ENCODE results near the gene DYNLT4. TPM values are rescaled to one million over a fixed set of nuclear protein-coding genes. Genes with fewer than 3 reads are reported as not detected.
"Not testable (repeated sequence)": the region's sequence is repeated elsewhere in the genome, so short reads cannot be mapped to it uniquely, and the experiment has no call there.

Gene DYNLT4
- total RNA-seq, 2 donors from 2014 or later, result 1.5 TPM; not detected in 1

DNA sequence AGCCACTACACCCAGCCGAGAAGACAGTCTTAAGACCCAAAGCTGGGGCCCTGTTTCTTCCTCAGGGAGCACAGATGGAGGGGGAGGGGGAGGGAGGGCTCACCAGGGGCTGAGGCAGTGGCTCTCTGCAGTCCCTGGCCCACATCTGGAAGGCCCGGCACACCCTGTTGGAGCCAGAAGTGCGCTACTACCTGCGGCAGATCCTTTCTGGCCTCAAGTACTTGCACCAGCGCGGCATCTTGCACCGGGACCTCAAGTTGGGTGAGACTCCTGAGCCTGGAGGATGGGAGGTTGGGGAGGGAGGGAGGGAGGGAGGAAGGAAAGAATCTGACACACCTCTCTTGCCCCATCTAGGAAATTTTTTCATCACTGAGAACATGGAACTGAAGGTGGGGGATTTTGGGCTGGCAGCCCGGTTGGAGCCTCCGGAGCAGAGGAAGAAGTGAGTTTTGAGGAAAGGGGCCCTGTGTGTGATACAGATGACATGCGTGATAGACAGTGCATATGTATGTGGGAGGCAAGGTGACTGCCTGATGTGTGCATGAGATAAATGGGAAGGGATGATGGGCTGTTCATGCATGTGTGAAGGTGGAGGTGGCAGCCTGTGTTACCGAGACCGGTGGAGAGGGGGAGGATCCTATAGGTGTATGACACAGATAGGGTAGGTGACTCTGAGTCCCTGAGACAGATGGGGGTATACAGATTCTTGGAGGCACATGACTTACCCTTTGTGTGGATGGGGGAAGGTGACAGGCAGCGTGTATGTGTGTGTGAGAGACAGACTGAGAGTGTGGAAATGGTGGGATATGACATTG is 5.5 kb downstream of the DYNLT4 start:
- H3K27me3 Mint-ChIP-seq (ENCODE audit: low read depth), result no peaks in the 10 kb centered on the region
- ATAC-seq (replicated peaks in 1 of 2) (peak; percentile 6), DNase-seq (no peak)
- H3K4me3 Mint-ChIP-seq, result peak overlapping the region; percentile 88 to 93
- H3K27ac Mint-ChIP-seq, result peak overlapping the region; percentile 59
- H3K36me3 Mint-ChIP-seq (ENCODE audit: insufficient read depth in 2 of 2), result peaks cover 16 to 28% of the 10 kb centered on the region in 2 donors
- no peaks in the 10 kb centered on the region for H3K9me3 Mint-ChIP-seq
- peaks cover 66% of the 10 kb centered on the region for H3K4me1 Mint-ChIP-seq (ENCODE audit: low read depth)

GRCh38 chr1:44799770-44800584 is 7.2 kb downstream of the DYNLT4 start, which contains the start of gene PLK3:
Gene PLK3, plus strand, starts transcription at chr1:44800377. Its CDS starts 87 bp downstream, at chr1:44800464.
- DNase-seq (peak; percentile 99), ATAC-seq (replicated peaks in 1 of 2) (peak; percentile 80 to 81)
- H3K36me3 Mint-ChIP-seq (ENCODE audit: insufficient read depth in 2 of 2), result peaks cover 13 to 26% of the 10 kb centered on the region in 2 donors
- peaks cover 55% of the 10 kb centered on the region for H3K4me1 Mint-ChIP-seq (ENCODE audit: low read depth)
- no peaks in the 10 kb centered on the region for H3K9me3 Mint-ChIP-seq
- no peaks in the 10 kb centered on the region for H3K27me3 Mint-ChIP-seq (ENCODE audit: low read depth)
- H3K4me3 Mint-ChIP-seq, result peak within 1 kb of the TSS; percentile 93 to 98
- H3K27ac Mint-ChIP-seq, result peak within 1 kb of the TSS; percentile 91

DNA sequence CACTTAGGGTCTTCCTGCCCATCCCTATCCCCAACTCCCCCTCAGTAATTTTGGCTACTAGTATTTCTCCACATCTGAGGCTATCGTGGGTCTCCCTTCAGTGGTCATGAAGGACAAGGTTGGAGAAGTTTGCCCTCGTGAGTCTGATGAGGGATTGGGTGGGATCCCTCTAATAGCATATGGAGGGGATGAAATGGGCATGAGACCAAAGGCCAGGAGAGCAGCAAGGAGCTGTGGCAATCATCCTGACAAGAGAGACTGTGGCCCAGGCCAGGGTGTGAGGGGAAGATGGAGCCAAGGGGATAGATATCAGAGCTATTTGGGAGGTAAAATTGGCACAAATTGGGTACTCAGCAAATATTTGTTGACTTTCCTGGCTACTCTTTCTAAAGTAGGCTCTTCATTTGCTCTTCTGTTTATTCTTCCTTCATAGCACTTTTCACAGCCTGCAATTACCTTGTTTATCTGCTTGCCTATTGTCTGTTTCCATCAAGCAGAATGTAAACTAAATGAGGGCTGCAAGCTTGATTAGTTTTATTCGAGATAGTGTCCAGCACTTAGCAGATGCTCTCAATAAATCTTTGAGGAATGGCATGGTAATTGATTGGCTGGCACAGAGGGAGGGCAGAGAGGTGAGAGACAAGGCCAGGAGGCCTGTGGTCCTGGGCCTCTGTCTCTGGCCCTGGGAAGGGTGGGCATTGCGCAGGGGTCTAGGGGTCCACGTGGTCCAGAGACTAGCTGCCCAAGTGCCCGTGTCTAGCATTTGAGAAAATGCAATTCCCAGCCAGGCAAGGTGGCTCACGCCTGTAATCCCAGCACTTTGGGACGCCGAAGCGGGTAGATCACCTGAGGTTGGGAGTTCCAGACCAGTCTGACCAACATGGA is 8.4 kb downstream of the DYNLT4 start:
- ATAC-seq (replicated peaks in 1 of 2) (no peak), DNase-seq (no peak)
- H3K4me1 Mint-ChIP-seq (ENCODE audit: low read depth), result peaks cover 44% of the 10 kb centered on the region
- no peaks in the 10 kb centered on the region for H3K27me3 Mint-ChIP-seq (ENCODE audit: low read depth)
- peaks cover 13 to 16% of the 10 kb centered on the region in 2 donors for H3K36me3 Mint-ChIP-seq (ENCODE audit: insufficient read depth in 2 of 2)
- peak overlapping the region; percentile 93 to 98 for H3K4me3 Mint-ChIP-seq
- peak overlapping the region; percentile 91 for H3K27ac Mint-ChIP-seq
- H3K9me3 Mint-ChIP-seq, result no peaks in the 10 kb centered on the region

GRCh38 chr1:44797886-44798285 is 9.3 kb downstream of the DYNLT4 start:
- not testable (repeated sequence) for H3K27me3 Mint-ChIP-seq (ENCODE audit: low read depth); H3K27ac Mint-ChIP-seq; H3K4me3 Mint-ChIP-seq; H3K36me3 Mint-ChIP-seq (ENCODE audit: insufficient read depth in 2 of 2); ATAC-seq (replicated peaks in 1 of 2); H3K9me3 Mint-ChIP-seq; DNase-seq
- peaks cover 40% of the 10 kb centered on the region for H3K4me1 Mint-ChIP-seq (ENCODE audit: low read depth)

DNA sequence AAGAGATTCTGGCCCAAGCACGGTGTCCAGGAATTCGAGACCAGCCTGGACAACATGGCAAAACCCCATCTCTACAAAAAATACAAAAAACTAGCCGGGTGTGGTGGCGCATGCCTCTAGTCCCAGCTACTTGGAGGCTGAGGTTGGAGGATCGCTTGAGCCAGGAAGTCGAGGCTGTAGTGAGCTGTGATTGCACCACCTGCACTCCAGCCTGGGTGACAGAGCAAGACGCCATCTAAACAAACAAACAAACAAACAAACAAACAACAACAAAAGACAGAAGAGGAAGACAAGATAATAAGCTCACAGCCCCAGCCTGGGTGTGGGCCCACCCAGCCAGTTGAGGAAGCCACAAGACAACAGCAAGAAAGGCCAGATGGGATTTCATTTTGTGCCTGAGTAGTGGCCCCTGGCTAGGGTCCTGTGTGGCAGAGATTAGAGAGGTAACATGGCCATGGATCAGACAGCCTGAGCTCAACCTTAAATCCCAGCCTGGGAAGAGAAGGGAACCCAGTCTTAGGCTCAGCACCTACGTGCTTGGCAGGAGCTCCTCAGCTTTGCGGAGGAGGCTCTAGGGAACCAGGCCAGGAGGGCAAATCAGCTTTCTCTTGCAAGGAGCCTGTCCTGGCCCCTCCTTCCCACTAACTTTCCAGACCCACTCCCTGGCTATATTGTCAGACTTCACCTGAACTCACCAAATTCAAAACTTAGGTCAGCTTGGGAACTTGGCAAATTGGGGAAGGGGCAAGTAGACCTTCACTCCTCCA is 14.2 kb downstream of the DYNLT4 start:
- Mint-ChIP-seq H3K4me3 (no peak overlapping the region), H3K9me3 (no peaks in the 10 kb centered on the region), H3K27me3 (ENCODE audit: low read depth) (no peaks in the 10 kb centered on the region), H3K27ac (no peak overlapping the region), H3K4me1 (ENCODE audit: low read depth) (peaks cover 5% of the 10 kb centered on the region), H3K36me3 (ENCODE audit: insufficient read depth in 2 of 2) (no peaks in the 10 kb centered on the region)
- DNase-seq (no peak), ATAC-seq (replicated peaks in 1 of 2) (no peak)

GRCh38 chr1:44790968-44791801 is 16.0 kb downstream of the DYNLT4 start:
- Mint-ChIP-seq H3K36me3 (ENCODE audit: insufficient read depth in 2 of 2) (no peaks in the 10 kb centered on the region), H3K4me3 (no peak overlapping the region), H3K9me3 (no peaks in the 10 kb centered on the region), H3K27me3 (ENCODE audit: low read depth) (no peaks in the 10 kb centered on the region), H3K27ac (no peak overlapping the region), H3K4me1 (ENCODE audit: low read depth) (peaks cover 12% of the 10 kb centered on the region)
- no peak for ATAC-seq (replicated peaks in 1 of 2)
- DNase-seq, result no peak

DNA sequence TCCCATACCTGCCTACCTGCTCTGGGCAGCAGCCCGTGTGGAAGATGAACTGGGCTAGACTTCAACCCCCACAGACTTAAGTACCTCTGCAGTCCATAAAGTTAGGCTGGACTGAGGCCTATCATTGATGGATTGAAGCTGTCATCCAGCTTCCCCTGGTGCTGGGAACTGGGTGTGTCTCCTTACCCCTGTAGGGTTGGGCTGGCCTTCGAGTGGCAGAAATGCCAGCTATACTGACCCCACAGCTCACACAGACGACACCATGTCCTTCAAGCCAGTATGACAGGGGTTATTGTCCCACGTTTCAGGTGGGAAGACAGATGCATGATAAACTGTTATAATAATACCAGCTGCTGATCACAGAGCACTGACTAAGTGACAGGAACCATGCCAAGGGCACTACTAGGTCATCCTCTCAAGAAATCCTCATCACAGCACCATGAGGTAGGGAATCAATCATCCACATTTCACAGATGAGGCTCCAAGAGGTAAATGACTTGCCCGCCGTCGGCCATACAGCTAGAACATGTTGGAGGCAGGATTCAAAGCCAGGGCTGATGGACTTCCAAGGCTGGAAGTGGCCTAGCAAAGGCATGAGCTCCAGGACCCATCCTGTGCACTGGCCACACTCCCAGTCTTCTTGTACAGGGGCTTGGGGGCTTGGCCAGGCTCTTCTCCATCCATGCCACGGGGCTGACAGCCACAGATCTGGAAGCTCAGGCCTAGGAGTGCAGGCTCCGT is 18.9 kb downstream of the DYNLT4 start, which contains the start of gene BEST4:
BEST4 (minus strand) TSS at position 51 of the 741 bp plus-strand sequence. CDS start 465 bp downstream, outside the sequence.
- no peak within 1 kb of the TSS for H3K4me3 Mint-ChIP-seq

DNA sequence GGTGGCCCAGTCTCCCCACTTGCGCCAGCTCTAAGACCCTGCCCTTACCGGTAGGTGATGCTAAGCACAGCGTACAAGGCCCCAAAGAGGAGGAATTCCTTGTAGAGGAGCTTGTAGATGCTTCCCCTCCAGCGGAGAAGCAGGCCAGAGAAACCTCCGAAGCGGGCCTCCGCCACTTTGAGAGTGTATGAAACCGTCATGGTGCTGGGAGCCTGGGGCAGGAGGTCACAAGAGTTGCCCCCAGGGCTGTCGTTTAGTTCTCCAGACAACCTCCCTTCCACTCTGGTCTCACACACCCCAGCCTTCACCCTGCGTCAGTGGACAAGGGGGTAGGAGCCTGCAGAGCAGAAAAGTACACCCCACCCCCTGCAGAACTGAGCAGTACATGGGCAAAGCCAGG is 19.6 kb downstream of the DYNLT4 start:
- H3K27me3 Mint-ChIP-seq (ENCODE audit: low read depth), result no peaks in the 10 kb centered on the region

More for the DNA sequence above, 18.9 kb downstream of the DYNLT4 start, which contains the start of gene BEST4:
- H3K36me3 Mint-ChIP-seq (ENCODE audit: insufficient read depth in 2 of 2), result no peaks in the 10 kb centered on the region
- DNase-seq (no peak), ATAC-seq (replicated peaks in 1 of 2) (no peak)
- H3K9me3 Mint-ChIP-seq, result no peaks in the 10 kb centered on the region
- no peaks in the 10 kb centered on the region for H3K27me3 Mint-ChIP-seq (ENCODE audit: low read depth)
- no peak within 1 kb of the TSS for H3K27ac Mint-ChIP-seq
- H3K4me1 Mint-ChIP-seq (ENCODE audit: low read depth), result peaks cover 30% of the 10 kb centered on the region

GRCh38 chr1:44786841-44787426 is 20.2 kb downstream of the DYNLT4 start:
- DNase-seq (no peak), ATAC-seq (replicated peaks in 1 of 2) (no peak)
- H3K27ac Mint-ChIP-seq, result no peak overlapping the region
- no peaks in the 10 kb centered on the region for H3K27me3 Mint-ChIP-seq (ENCODE audit: low read depth)
- H3K4me3 Mint-ChIP-seq, result peak overlapping the region; percentile 75 to 81
- H3K4me1 Mint-ChIP-seq (ENCODE audit: low read depth), result peaks cover 36% of the 10 kb centered on the region
- H3K36me3 Mint-ChIP-seq (ENCODE audit: insufficient read depth in 2 of 2), result peaks cover 0 to 4% of the 10 kb centered on the region in 2 donors
- H3K9me3 Mint-ChIP-seq, result no peaks in the 10 kb centered on the region

More for the DNA sequence above, 19.6 kb downstream of the DYNLT4 start:
- peaks cover 36% of the 10 kb centered on the region for H3K4me1 Mint-ChIP-seq (ENCODE audit: low read depth)
- no peaks in the 10 kb centered on the region for H3K9me3 Mint-ChIP-seq
- H3K4me3 Mint-ChIP-seq, result no peak overlapping the region
- ATAC-seq (replicated peaks in 1 of 2), result no peak
- H3K27ac Mint-ChIP-seq, result no peak overlapping the region
- no peaks in the 10 kb centered on the region for H3K36me3 Mint-ChIP-seq (ENCODE audit: insufficient read depth in 2 of 2)
- DNase-seq, result no peak

DNA sequence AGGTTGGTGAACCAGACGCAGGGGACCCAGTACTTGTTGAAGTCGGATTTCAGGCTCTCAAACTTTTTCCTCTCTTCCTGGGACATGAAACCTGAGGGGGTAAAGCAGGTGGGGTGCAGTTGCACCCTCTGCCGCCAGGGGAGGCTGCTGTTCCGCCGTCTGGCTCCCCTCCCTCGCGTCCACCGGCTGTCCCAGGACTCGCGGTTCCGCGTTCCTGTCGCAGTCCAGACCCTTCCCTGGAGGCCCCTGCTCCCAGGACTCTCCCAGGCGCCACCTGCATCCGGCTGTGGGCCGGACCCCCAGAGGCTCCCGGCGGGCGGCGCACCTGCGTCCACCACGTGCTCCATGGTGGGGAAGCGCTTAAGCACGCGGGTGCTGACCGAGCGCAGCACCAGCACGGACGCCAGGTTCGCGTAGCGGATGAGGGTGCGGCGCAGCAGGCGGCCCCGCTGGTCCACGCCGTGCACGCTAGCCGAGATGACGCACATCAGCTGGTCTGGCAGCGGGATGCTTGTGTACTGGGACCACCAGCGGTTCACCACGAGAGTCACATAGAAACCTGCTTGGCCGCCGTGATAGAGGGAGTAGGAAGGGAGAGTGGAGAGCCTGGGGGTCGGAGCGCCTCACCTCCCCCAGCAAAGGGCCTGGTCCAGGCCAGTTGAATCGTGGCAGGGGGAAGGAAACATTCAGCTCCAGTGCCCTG is 20.9 kb downstream of the DYNLT4 start:
- ATAC-seq (replicated peaks in 1 of 2), result peak; percentile 69
- Mint-ChIP-seq H3K4me1 (ENCODE audit: low read depth) (peaks cover 36% of the 10 kb centered on the region), H3K27ac (peak overlapping the region; percentile 52)

More for the DNA sequence above, 20.9 kb downstream of the DYNLT4 start:
- DNase-seq, result peak; percentile 72 to 81
- Mint-ChIP-seq H3K36me3 (ENCODE audit: insufficient read depth in 2 of 2) (peaks cover under 1 to 10% of the 10 kb centered on the region in 2 donors), H3K27me3 (ENCODE audit: low read depth) (no peaks in the 10 kb centered on the region), H3K9me3 (no peaks in the 10 kb centered on the region), H3K4me3 (peak overlapping the region; percentile 75 to 81)
